ENCODE measurements around the gene ANKRD35. TPM values are rescaled to one million over a fixed set of nuclear protein-coding genes. Genes with fewer than 3 reads are reported as not detected.
A peak's percentile ranks its signal among the peaks of the same experiment; 100 is the strongest.
"Not testable (repeated sequence)": the region's sequence is repeated elsewhere in the genome, so short reads cannot be mapped to it uniquely, and the experiment has no call there.

ANKRD35 gene, protein sequence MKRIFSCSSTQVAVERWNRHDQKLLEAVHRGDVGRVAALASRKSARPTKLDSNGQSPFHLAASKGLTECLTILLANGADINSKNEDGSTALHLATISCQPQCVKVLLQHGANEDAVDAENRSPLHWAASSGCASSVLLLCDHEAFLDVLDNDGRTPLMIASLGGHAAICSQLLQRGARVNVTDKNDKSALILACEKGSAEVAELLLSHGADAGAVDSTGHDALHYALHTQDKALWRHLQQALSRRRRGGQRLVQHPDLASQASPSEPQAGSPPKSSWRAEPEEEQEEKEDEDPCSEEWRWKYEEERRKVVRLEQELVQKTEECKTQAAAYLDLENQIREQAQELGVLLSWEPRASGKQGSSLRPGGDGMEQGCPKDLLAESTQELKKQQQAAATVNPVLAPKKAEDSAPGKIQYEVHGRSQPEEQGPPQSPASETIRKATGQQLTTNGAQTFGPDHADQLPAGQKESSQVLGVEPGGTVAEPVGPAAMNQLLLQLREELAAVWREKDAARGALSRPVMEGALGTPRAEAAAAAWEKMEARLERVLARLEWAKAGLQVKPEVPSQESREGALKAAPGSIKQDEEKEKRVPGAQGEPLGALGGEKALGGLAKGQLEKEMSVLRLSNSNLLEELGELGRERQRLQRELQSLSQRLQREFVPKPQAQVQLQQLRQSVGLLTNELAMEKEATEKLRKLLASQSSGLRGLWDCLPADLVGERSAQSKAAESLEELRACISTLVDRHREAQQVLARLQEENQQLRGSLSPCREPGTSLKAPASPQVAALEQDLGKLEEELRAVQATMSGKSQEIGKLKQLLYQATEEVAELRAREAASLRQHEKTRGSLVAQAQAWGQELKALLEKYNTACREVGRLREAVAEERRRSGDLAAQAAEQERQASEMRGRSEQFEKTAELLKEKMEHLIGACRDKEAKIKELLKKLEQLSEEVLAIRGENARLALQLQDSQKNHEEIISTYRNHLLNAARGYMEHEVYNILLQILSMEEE
- 1 to 10 TPM in 2 of 4 donors, under 1 TPM in 1, not detected in 1; 0.61 to 1.8 (median 1.1) TPM for polyA plus RNA-seq
- long read RNA-seq, donor 1: 0 reads
- long read RNA-seq, donor 2: 0 reads
- long read RNA-seq, donor 3: 0 reads
- long read RNA-seq, donor 4: 0 reads
- long read RNA-seq, donor 5: 0 reads
- long read RNA-seq, donor 6: 0 reads
- long read RNA-seq, donor 7: 0 reads
- long read RNA-seq, donor 8: 0 reads
- long read RNA-seq, donor 9: 0 reads
- long read RNA-seq, donor 10: 0 reads

DNA sequence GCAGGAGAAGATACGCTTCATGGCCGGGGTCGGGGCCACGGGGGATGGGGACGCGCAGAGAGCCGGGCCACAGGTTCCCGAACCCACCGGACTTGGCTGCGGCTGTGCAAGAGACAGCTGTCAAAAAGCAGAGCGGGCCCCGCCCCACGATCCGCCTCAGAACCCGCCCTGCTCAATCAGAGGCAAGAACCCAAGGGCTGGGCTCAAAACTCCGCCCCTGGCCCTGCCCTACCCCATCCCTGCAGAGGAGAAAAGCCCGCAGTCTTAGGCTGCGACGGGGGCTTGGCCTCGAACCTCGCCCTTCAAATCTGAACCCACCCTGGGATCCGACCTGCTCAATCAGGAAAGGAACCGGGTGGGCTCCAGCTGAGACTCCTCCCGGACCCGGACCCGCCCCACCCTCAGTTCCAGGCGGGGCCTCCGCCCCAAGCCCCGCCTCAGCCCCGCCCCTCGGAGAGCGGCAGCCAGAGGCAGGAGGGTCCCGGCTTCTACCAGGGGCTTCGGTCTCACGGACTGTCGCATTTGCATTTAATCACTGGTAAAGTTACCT lies at the start of gene ANKRD35:
Gene ANKRD35, minus strand, starts transcription at position 129 of the 550 bp plus-strand sequence. Its CDS starts 108 bp downstream, at position 21.
- no peaks in the 10 kb centered on the region for H3K9me3 ChIP-seq (ENCODE audit: control insufficient read depth in 2 of 2, insufficient read depth in 1 of 2, low read depth in 1 of 2, low read length in 1 of 2)
- DNase-seq: peak; percentile 84 to 88
- FAIRE-seq: no peak
- H3K27ac ChIP-seq (ENCODE audit: low read depth in 1 of 3, low read length in 2 of 3): no peak within 1 kb of the TSS
- 1 to 2% (median 1%) methylated on average over 34 to 36 of the region's 36 CpGs for WGBS, 3 donors
- H3K27me3 ChIP-seq (ENCODE audit: control insufficient read depth in 3 of 3, insufficient read depth in 3 of 3, low read length in 3 of 3): peaks cover 0 to 22% (median 0%) of the 10 kb centered on the region in 3 donors
- peaks cover 0 to 3% (median 2%) of the 10 kb centered on the region in 3 donors for H3K4me1 ChIP-seq (ENCODE audit: control insufficient read depth in 3 of 3, insufficient read depth in 2 of 3, low read depth in 1 of 3, low read length in 2 of 3)
- H3K36me3 ChIP-seq (ENCODE audit: control insufficient read depth in 3 of 3, insufficient read depth in 2 of 3, low read depth in 1 of 3, low read length in 3 of 3): no peaks in the 10 kb centered on the region
- H3K4me3 ChIP-seq (ENCODE audit: low read depth in 1 of 3, low read length in 3 of 3): peak within 1 kb of the TSS; percentile 51 to 60 (median 52)

DNA sequence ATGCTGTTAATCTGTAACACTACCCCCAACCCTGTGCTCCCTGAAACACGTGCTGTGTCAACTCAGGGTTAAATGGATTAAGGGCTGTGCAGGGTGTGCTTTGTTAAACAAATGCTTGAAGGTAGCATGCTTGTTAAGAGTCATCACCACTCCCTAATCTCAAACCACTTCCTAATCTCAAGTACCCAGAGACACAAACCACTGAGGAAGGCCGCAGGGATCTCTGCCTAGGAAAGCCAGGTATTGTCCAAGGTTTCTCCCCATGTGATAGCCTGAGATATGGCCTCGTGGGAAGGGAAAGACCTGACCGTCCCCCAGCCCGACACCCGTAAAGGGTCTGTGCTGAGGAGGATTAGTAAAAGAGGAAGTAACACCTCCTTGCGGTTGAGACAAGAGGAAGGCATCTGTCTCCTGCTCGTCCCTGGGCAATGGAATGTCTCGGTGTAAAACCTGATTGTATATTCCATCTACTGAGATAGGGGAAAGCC lies 46.9 kb upstream of the ANKRD35 start:
- FAIRE-seq; H3K4me3 ChIP-seq (ENCODE audit: low read depth in 1 of 3, low read length in 3 of 3); H3K27me3 ChIP-seq (ENCODE audit: control insufficient read depth in 3 of 3, insufficient read depth in 3 of 3, low read length in 3 of 3); H3K36me3 ChIP-seq (ENCODE audit: control insufficient read depth in 3 of 3, insufficient read depth in 2 of 3, low read depth in 1 of 3, low read length in 3 of 3); H3K4me1 ChIP-seq (ENCODE audit: control insufficient read depth in 3 of 3, insufficient read depth in 2 of 3, low read depth in 1 of 3, low read length in 2 of 3); H3K9me3 ChIP-seq (ENCODE audit: control insufficient read depth in 2 of 2, insufficient read depth in 1 of 2, low read depth in 1 of 2, low read length in 1 of 2): not testable (repeated sequence)
- WGBS, 3 donors: 43 to 67% (median 48%) methylated on average over 7 to 9 of the region's 9 CpGs
- peak overlapping the region in 1 of 3 donors; percentile 66 for H3K27ac ChIP-seq (ENCODE audit: low read depth in 1 of 3, low read length in 2 of 3)
- DNase-seq: peak in 1 of 2 donors; percentile 32

DNA sequence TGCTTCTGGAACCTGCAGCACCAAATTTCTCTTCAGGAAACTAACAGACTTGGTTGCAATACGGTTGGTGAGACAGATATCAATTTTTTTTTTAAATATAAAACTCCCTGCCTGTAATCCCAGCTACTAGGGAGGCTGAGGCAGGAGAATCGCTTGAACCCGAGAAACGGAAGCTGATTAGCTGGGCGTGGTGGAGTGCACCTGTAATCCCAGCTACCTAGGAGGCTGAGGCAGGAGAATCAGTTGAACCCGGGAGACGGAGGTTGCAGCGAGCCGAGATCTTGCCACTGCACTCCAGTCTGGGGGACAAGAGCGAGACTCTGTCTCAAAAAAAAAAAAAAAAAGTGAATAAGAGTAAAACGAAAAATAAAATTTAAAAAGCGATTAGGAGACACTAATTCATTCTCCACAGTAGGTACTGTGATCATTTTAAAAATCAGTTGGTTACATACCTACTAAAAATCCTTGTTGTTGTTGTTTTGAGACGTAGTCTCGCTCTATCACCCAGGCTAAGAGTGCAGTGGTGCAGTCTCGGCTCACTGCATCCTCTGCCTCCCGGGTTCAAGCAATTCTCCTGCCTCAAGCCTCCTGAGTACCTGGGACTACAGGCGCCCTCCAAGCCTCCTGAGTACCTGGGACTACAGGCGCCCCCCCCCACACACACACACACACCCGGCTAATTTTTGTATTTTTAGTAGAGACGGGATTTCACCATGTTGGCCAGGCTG lies 42.4 kb upstream of the ANKRD35 start:
- WGBS, 3 donors: 50 to 54% (median 51%) methylated on average over 20 of the region's 20 CpGs
- H3K4me3 ChIP-seq (ENCODE audit: low read depth in 1 of 3, low read length in 3 of 3): peak overlapping the region; percentile 52 to 91 (median 67)
- DNase-seq (peak in 1 of 2 donors; percentile 24), FAIRE-seq (no peak)
- H3K27me3 ChIP-seq (ENCODE audit: control insufficient read depth in 3 of 3, insufficient read depth in 3 of 3, low read length in 3 of 3): no peaks in the 10 kb centered on the region
- H3K9me3 ChIP-seq (ENCODE audit: control insufficient read depth in 2 of 2, insufficient read depth in 1 of 2, low read depth in 1 of 2, low read length in 1 of 2): no peaks in the 10 kb centered on the region
- H3K36me3 ChIP-seq (ENCODE audit: control insufficient read depth in 3 of 3, insufficient read depth in 2 of 3, low read depth in 1 of 3, low read length in 3 of 3): peaks cover 0 to 10% (median 2%) of the 10 kb centered on the region in 3 donors
- peak overlapping the region; percentile 66 to 99 (median 94) for H3K27ac ChIP-seq (ENCODE audit: low read depth in 1 of 3, low read length in 2 of 3)
- peaks cover 0 to 7% (median 0%) of the 10 kb centered on the region in 3 donors for H3K4me1 ChIP-seq (ENCODE audit: control insufficient read depth in 3 of 3, insufficient read depth in 2 of 3, low read depth in 1 of 3, low read length in 2 of 3)

DNA sequence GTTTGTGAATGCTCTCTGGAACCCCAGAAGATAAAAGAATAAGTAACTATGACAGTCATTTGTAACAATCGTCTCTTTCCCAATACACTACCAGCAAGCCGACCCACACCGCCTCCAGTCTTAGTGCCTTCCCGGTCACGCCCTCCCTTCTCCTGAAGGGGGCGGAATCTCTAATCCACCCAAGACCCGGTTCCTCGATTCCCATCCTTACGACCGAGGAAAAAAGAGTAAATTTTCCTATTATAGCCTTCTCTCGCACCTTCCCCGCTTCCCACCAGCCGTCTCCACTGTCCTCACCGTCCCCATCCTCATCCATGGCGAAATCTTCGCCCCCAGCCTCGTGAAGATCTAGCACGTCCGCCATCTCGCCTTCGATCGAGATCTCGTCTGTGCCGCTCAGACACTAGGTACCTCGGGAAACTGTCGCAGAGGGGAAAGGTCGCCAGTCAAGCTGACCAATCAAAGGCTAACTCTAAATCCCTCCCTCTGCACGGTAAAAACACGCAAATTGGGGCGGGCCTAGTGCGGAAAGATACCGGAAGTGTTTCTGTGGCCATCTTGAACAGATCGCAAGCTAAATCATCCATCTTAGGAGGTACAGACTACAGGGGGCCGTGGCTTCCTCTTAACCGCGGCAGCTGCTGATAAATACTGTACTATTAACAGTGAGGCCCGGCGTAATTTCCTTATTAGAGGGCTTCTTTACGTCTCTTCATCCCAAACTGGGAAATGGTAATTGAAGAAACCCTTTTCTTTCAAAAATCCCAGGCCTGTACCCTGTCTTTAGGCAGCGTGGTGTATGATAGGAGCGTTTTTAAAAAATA lies 41.6 kb upstream of the ANKRD35 start, which contains the start of gene RBM8A:
Gene RBM8A, minus strand, starts transcription at position 422 of the 824 bp plus-strand sequence. Its CDS starts 58 bp downstream, at position 364.
- Histone ChIP-seq H3K27me3 (ENCODE audit: control insufficient read depth in 3 of 3, insufficient read depth in 3 of 3, low read length in 3 of 3) (no peaks in the 10 kb centered on the region), H3K4me3 (ENCODE audit: low read depth in 1 of 3, low read length in 3 of 3) (peak within 1 kb of the TSS; percentile 67 to 91 (median 79)), H3K9me3 (ENCODE audit: control insufficient read depth in 2 of 2, insufficient read depth in 1 of 2, low read depth in 1 of 2, low read length in 1 of 2) (no peaks in the 10 kb centered on the region), H3K4me1 (ENCODE audit: control insufficient read depth in 3 of 3, insufficient read depth in 2 of 3, low read depth in 1 of 3, low read length in 2 of 3) (peaks cover 0 to 7% (median 0%) of the 10 kb centered on the region in 3 donors), H3K27ac (ENCODE audit: low read depth in 1 of 3, low read length in 2 of 3) (peak within 1 kb of the TSS; percentile 86 to 99 (median 94)), H3K36me3 (ENCODE audit: control insufficient read depth in 3 of 3, insufficient read depth in 2 of 3, low read depth in 1 of 3, low read length in 3 of 3) (peaks cover 0 to 10% (median 2%) of the 10 kb centered on the region in 3 donors)
- WGBS, 3 donors: 0 to 1% (median 0%) methylated on average over 41 of the region's 41 CpGs
- FAIRE-seq (no peak), DNase-seq (peak; percentile 98 to 99)

DNA sequence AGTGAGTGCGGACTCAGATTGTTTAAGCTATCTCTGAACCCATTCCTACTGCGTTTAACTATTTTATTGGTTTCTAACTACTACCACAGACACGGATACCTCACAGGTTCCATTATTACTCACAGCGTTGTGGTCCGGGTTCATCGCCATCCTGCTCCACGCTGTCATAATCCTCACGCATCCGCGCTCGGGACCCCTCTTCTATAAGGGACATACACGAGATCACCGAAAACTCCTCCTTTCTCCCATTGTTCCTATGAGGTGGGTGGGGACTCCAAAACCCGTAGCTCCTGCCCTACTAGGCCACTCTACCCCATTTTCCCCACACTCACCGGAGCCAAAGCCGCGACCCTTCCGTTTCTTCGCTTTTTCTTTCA lies 41.0 kb upstream of the ANKRD35 start:
- FAIRE-seq (no peak), DNase-seq (peak in 1 of 2 donors; percentile 18)
- Histone ChIP-seq H3K36me3 (ENCODE audit: control insufficient read depth in 3 of 3, insufficient read depth in 2 of 3, low read depth in 1 of 3, low read length in 3 of 3) (peaks cover 0 to 13% (median 2%) of the 10 kb centered on the region in 3 donors), H3K4me3 (ENCODE audit: low read depth in 1 of 3, low read length in 3 of 3) (peak overlapping the region; percentile 67 to 91 (median 79)), H3K27ac (ENCODE audit: low read depth in 1 of 3, low read length in 2 of 3) (peak overlapping the region; percentile 86 to 99 (median 94)), H3K4me1 (ENCODE audit: control insufficient read depth in 3 of 3, insufficient read depth in 2 of 3, low read depth in 1 of 3, low read length in 2 of 3) (peaks cover 0 to 7% (median 0%) of the 10 kb centered on the region in 3 donors), H3K27me3 (ENCODE audit: control insufficient read depth in 3 of 3, insufficient read depth in 3 of 3, low read length in 3 of 3) (no peaks in the 10 kb centered on the region), H3K9me3 (ENCODE audit: control insufficient read depth in 2 of 2, insufficient read depth in 1 of 2, low read depth in 1 of 2, low read length in 1 of 2) (no peaks in the 10 kb centered on the region)
- 2 to 4% (median 2%) methylated on average over 19 of the region's 19 CpGs for WGBS, 3 donors

DNA sequence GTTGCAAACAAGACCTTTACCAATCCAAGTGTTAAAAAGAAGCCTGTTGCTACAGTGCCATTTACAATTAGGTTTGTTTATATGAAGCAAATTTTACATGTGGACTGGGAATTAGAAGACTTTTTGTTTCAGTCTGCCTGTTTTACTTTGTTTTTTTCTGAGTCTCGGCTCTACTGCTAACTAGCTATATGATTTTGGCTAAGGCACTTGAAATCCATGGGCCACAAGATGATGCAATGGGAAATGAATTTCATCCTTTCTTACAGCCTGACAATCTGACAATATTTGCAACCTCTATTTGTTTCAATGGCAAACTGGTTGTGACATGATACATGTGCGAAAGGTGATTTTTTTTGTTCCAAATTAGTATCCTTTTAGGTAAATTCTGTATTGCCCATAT lies 36.6 kb upstream of the ANKRD35 start:
- FAIRE-seq (no peak), DNase-seq (no peak)
- Histone ChIP-seq H3K27me3 (ENCODE audit: control insufficient read depth in 3 of 3, insufficient read depth in 3 of 3, low read length in 3 of 3) (no peaks in the 10 kb centered on the region), H3K4me3 (ENCODE audit: low read depth in 1 of 3, low read length in 3 of 3) (no peak overlapping the region), H3K4me1 (ENCODE audit: control insufficient read depth in 3 of 3, insufficient read depth in 2 of 3, low read depth in 1 of 3, low read length in 2 of 3) (peaks cover 0 to 24% (median 4%) of the 10 kb centered on the region in 3 donors), H3K27ac (ENCODE audit: low read depth in 1 of 3, low read length in 2 of 3) (no peak overlapping the region), H3K36me3 (ENCODE audit: control insufficient read depth in 3 of 3, insufficient read depth in 2 of 3, low read depth in 1 of 3, low read length in 3 of 3) (peaks cover 0 to 10% (median 2%) of the 10 kb centered on the region in 3 donors), H3K9me3 (ENCODE audit: control insufficient read depth in 2 of 2, insufficient read depth in 1 of 2, low read depth in 1 of 2, low read length in 1 of 2) (no peaks in the 10 kb centered on the region)
- WGBS, 3 donors: 81 to 86% (median 83%) methylated on average over 2 of the region's 2 CpGs
